Mucosa of descending colon (tissue), 3 donors: ENCODE results near the gene VPS35L. TPM values are rescaled to one million over a fixed set of nuclear protein-coding genes. Genes with fewer than 3 reads are reported as not detected.

Experiments used
- ATAC-seq: fragments of 200-7000 bp; cut with Tn5 transposase; one replicate; pipeline ENCODE4 v1.9.1; 2020; ENCODE audit warnings: mild to moderate bottlenecking, moderate library complexity
- DNase-seq, 3 donors: peaks; one replicate each; pipeline ENCODE4 v3.0.0-alpha.2; 2020
- H3K36me3 ChIP-seq: fragments of 200-600 bp; one replicate; pipeline ENCODE4 v1.8.0; 2021; ENCODE audit warnings: low read depth, mild to moderate bottlenecking
- H3K4me1 ChIP-seq: fragments of 200-600 bp; one replicate; pipeline ENCODE4 v1.8.0; 2021; ENCODE audit warnings: low read depth, mild to moderate bottlenecking
- H3K4me3 ChIP-seq: fragments of 200-600 bp; one replicate; pipeline ENCODE4 v1.8.0; 2021; ENCODE audit warnings: mild to moderate bottlenecking
- H3K9me3 ChIP-seq: fragments of 200-600 bp; one replicate; pipeline ENCODE4 v1.8.0; 2021; ENCODE audit warnings: mild to moderate bottlenecking
- CTCF ChIP-seq: fragments of 200-600 bp; IDR thresholded peaks from one replicate; pipeline ENCODE4 v1.8.0; 2022; ENCODE audit warnings: antibody characterized with exemption, mild to moderate bottlenecking
- intact Hi-C, 2 donors: fragments of 100-400 bp; cut with DNase I in 1 of 2; cut with micrococcal nuclease in 1 of 2; formaldehyde crosslinking; loops; one replicate each; pipeline versions ENCODE4 v1.11.0 to v1.11.1; 2022; cut with DNase I, micrococcal nuclease
- total RNA-seq, 3 donors: library from RNA; stranded (reverse); fragmentation: NEBNext Ultra II Directional in 2 of 3; extraction: Animal tissue kit (Norgen Biotek cat#: 25700) in 2 of 3; gene quantifications; one replicate each; pipeline versions ENCODE4 v1.2.1 to v1.2.4, GENCODE V29; 2021 to 2023
- donor health status: DM: no; HTN: no; CAD: no; lungs with moderate emphysema.
- donor health status: DM: no; HTN: no; CAD: no.
- donor health status: DM: no; HTN: yes; CAD: no.

The VPS35L gene
- total RNA-seq, 3 donors from 2014 or later, result 47.2 to 61.7 (median 61.4) TPM

GRCh38 chr16:19567560-19567959 is 12.1 kb downstream of the VPS35L start:
- Histone ChIP-seq H3K9me3 (no peaks in the 10 kb centered on the region), H3K4me1 (no peaks in the 10 kb centered on the region), H3K36me3 (peaks cover 6% of the 10 kb centered on the region), H3K4me3 (no peak overlapping the region)
- no peak for TF ChIP-seq CTCF
- DNase-seq (no peak), ATAC-seq (no peak)
- intact Hi-C loops, result no loop called here

GRCh38 chr16:19573997-19574396 is 18.5 kb downstream of the VPS35L start:
- DNase-seq, result no peak
- H3K4me1 ChIP-seq, result no peaks in the 10 kb centered on the region
- no peak for ATAC-seq
- TF ChIP-seq CTCF, result no peak
- H3K4me3 ChIP-seq, result no peak overlapping the region
- intact Hi-C loops, result no loop called here
- H3K9me3 ChIP-seq, result no peaks in the 10 kb centered on the region
- H3K36me3 ChIP-seq, result peaks cover 6% of the 10 kb centered on the region

- intact Hi-C loops, result no loop called here
- ATAC-seq, result no peak
- no peaks in the 10 kb centered on the region for H3K9me3 ChIP-seq
- no peak overlapping the region for H3K4me3 ChIP-seq
- H3K36me3 ChIP-seq, result peaks cover 2% of the 10 kb centered on the region
- TF ChIP-seq CTCF, result no peak
- no peaks in the 10 kb centered on the region for H3K4me1 ChIP-seq
- DNase-seq, result no peak
Measured at GRCh38 chr16:19574615-19575014, 19.1 kb downstream of the VPS35L start.

GRCh38 chr16:19578378-19578971 is 23.0 kb downstream of the VPS35L start:
- TF ChIP-seq CTCF, result no peak
- Histone ChIP-seq H3K9me3 (no peaks in the 10 kb centered on the region), H3K4me3 (no peak overlapping the region), H3K36me3 (no peaks in the 10 kb centered on the region), H3K4me1 (no peaks in the 10 kb centered on the region)
- DNase-seq (no peak), ATAC-seq (peak; percentile 12)
- intact Hi-C loops, result no loop called here

GRCh38 chr16:19582050-19582831 is 26.7 kb downstream of the VPS35L start:
- no peak for DNase-seq
- H3K4me1 ChIP-seq, result no peaks in the 10 kb centered on the region
- intact Hi-C loops, result loop anchor here in 1 of 2 donors (10.0 kb wide), 1 partner anchor 303 kb away; the partner anchor contains the start of gene GPRC5B
- H3K36me3 ChIP-seq, result no peaks in the 10 kb centered on the region
- no peaks in the 10 kb centered on the region for H3K9me3 ChIP-seq
- no peak overlapping the region for H3K4me3 ChIP-seq
- ATAC-seq, result no peak
- TF ChIP-seq CTCF, result no peak
